ENCODE results near the gene ADGRA3.

DNA sequence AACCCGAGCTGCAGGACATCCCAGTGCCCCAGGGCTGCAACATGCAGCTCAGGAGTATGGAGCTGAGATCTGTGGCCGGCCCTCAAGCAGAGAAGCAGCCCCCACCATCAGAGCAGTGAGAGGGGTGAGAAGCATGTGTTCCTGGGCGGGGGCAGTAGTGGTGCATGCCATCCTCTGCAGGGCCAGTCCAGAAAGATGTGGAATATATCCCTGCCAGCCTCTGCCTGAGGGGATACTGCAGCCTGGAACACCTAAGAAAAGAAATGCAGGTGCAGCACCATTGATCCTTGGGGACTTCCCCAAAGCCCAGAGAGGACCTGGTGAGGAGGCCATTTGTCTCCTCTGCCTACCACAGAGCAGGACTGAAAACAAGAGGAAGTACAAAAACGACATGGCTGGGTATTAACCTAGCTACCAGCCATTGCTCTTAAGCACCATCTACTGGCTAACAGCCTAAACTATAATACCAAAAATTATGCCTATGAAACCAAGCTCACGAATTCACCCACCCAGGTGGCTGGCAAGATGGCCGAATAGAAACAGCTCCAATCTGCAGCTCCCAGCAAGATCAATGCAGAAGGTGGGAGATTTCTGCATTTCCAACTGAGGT, 158.8 kb downstream of the ADGRA3 start:
- peak in 2 of 4 experiments; percentile 28 to 40 for TF ChIP-seq CTCF (IDR thresholded peaks at IDR 0.05)
- TF ChIP-seq POLR2A (IDR thresholded peaks at IDR 0.05) = no peak
- TF ChIP-seq POLR2AphosphoS5 (IDR thresholded peaks at IDR 0.05) = no peak
